GM12875 (cell line): ENCODE measurements around the gene CHST10.
"Not testable (repeated sequence)": the region's sequence is repeated elsewhere in the genome, so short reads cannot be mapped to it uniquely, and the experiment has no call there.

Experiments used
- H3K4me3 ChIP-seq: one replicate; pipeline ENCODE4 v1.5.1; 2011; ENCODE audit warnings: low read depth, low read length, control low read depth
- CTCF ChIP-seq: IDR thresholded peaks from 2 replicates; pipeline ENCODE4 v1.5.1; 2011; ENCODE audit warnings: low read depth, mild to moderate bottlenecking, control low read depth, inconsistent platforms, low read length, moderate library complexity, borderline replicate concordance; ENCODE audit not compliant: insufficient read depth

CHST10 gene

GRCh38 chr2:100365434-100365833 lies 52.0 kb downstream of the CHST10 start:
- no peak for TF ChIP-seq CTCF

GRCh38 chr2:100362269-100362668 lies 55.2 kb downstream of the CHST10 start:
- H3K4me3 ChIP-seq = not testable (repeated sequence)

More at GRCh38 chr2:100365434-100365833, 52.0 kb downstream of the CHST10 start:
- no peak overlapping the region for H3K4me3 ChIP-seq

- H3K4me3 ChIP-seq = no peak overlapping the region
- TF ChIP-seq CTCF = no peak
These were observed 57.9 kb downstream of the CHST10 start for GRCh38 chr2:100359576-100359975.

- no peak for TF ChIP-seq CTCF
- H3K4me3 ChIP-seq = no peak overlapping the region
These were observed 58.9 kb downstream of the CHST10 start for GRCh38 chr2:100358554-100358953.

GRCh38 chr2:100352521-100352920 lies 64.9 kb downstream of the CHST10 start:
- no peak for TF ChIP-seq CTCF

GRCh38 chr2:100350661-100351185 lies 66.7 kb downstream of the CHST10 start:
- no peak for TF ChIP-seq CTCF
- H3K4me3 ChIP-seq = no peak overlapping the region

More at GRCh38 chr2:100352521-100352920, 64.9 kb downstream of the CHST10 start:
- no peak overlapping the region for H3K4me3 ChIP-seq

- not testable (repeated sequence) for H3K4me3 ChIP-seq
These were observed 72.3 kb downstream of the CHST10 start for GRCh38 chr2:100345144-100345543.

GRCh38 chr2:100344433-100344832 lies 73.0 kb downstream of the CHST10 start:
- H3K4me3 ChIP-seq = no peak overlapping the region
- TF ChIP-seq CTCF = no peak

- H3K4me3 ChIP-seq = not testable (repeated sequence)
These were observed 75.0 kb downstream of the CHST10 start for GRCh38 chr2:100342466-100342865.
